ENCODE data around the gene CACNA1A.
A peak's percentile ranks its signal among the peaks of the same experiment; 100 is the strongest.
"Not testable (repeated sequence)": the region's sequence is repeated elsewhere in the genome, so short reads cannot be mapped to it uniquely, and the experiment has no call there.

Gene CACNA1A

DNA sequence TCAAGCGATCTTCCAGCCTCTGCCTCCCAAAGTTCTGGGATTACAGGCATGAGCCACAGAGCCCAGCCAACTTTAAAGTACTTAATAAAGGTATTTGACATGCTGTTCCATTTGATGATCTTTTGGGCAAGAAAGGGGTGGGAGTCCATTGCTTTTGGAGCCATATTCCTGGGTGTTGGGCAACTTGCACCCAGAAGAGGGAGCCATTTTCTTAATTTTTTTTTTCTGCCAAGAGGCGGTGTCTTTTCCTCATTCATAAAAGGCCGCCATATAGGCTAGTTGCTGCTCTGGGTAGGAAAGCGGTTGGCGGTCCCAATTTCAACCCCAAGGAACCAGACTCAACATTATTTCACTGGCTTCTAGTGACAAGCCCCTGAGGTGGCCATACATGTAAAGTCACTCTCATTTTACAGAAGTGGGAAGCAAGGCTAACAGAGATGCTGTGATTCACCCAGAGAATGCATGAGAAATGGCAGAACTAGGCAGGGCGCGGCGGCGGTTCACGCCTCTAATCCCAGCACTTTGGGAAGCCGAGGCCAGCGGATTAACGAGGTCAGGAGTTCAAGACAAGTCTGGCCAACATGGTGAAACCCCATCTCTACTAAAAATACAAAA lies 139.6 kb downstream of the CACNA1A start:
- DNase-seq (ENCODE audit: low spot score) = peak; percentile 3

DNA sequence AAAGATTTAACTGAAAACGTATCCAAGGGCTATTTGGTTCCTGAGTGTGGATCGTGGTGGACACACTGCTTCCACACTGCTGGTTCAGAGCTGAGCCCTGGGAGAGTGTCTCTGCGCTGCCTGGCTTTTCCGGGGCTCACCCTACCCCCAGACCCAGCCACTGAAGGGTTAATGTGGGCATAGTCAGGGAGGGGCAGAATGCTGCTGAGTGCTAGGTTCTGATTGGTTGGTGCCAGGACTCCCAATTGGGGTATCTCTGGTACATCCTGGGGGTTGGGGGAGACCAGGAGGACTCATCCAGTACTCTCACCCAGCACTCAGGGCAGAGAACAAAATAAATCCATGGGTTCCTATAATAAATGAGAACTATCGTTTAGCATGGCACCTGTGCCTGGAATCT lies 142.3 kb downstream of the CACNA1A start:
- no peak for DNase-seq (ENCODE audit: low spot score)

DNA sequence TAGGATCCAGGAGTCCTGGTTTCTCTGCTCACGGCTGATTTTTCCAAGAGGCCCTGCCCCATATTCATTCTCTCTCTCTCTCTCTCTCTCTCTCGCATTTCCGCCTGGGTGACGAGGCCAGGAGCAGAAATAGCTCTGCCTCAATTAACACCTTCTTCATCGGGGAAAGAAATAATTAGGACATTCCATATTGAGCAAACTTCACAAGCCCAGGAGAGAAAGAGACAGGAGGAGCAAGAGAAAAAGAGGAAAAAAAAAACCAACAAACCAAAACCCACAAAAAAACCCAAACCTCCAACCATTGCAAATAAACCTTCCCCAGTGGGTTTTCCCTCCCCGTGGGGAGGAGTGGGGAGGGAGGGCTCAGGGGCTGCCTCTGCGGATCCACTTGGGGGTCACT lies 143.0 kb downstream of the CACNA1A start:
- no peak for DNase-seq (ENCODE audit: low spot score)

DNA sequence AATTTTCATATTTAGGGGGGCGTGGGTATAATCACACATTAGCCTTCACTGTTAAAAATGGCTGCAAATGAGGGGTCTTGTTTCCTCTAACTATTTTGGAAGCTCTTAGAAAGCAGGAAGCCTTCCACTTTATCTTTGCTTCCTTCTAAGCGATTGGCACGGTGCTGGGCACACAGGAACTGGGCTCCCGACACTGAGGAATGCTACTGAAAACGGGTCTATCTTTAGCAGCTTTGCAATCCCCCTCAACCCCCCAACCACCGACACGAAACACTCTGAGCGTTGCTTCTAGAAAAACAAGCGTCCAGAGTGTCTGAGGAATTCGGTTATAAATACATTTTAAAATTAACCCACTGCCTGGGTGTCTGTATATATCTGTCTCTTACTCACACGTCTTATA lies 143.6 kb downstream of the CACNA1A start:
- DNase-seq (ENCODE audit: low spot score) = no peak

DNA sequence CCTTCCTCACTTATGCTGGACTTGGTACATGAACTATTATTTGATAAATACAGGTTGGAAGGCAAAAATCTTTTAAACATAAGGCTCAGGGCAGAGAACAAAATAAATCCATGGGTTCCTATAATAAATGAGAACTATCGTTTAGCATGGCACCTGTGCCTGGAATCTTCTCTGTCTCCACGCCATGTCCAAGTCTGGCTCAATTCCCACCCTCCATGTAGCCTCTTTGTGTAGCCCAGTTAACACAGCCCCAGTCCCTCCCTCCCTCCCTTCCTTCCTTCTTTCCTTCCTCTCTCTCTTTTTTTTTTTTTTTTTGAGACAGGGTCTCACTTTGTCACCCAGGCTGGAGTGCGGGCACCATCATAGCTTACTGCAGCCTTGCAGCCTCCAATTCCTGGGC lies 144.6 kb downstream of the CACNA1A start:
- DNase-seq (ENCODE audit: low spot score) = not testable (repeated sequence)

DNA sequence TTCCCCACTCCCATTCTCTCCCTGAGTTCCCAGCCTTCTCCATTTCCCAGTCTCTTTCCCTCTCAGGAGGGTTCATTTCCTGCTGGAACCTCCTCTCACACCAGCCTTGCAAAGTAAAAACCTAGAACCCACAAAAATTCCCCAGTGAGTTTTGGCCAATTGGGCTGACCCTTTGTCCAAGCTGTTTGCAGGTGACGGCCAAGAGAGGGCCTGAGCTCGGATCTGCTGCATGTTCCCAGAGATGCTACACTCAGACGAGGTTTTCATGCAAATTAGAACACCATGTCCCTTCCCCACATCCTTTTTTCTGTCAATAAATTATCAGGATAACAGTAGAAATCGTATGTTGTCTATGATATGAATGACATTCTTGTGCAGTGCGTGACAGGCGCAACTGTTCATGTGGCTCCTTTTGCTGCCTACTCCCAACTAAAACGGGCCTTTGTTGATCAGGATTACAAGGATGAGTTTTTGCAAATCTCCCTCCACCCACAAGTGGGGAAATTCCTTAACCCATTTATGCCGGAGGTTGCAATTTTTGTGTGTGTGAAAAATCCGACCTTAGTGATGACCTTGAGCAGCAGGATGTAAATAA lies 149.5 kb downstream of the CACNA1A start:
- no peak for DNase-seq (ENCODE audit: low spot score)

DNA sequence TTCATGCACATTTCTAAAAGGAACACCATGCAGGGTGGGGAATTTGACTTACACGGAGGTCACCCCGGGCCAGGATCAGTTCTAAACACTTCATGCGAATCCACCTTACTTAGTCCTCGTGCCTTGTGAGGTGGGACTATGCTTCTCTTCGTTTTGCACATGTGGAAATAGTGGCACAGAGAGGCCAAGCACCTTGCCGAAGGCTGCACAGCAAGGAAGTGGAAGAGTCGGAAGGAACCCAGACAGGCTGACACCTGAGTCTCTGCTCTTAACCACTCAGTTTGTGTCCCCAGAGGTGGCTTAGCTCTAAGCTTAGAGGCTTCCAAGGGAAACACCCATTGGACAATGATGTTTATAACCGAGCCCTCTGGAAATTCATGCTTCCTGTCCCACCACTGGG lies 150.1 kb downstream of the CACNA1A start:
- no peak for DNase-seq (ENCODE audit: low spot score)

DNA sequence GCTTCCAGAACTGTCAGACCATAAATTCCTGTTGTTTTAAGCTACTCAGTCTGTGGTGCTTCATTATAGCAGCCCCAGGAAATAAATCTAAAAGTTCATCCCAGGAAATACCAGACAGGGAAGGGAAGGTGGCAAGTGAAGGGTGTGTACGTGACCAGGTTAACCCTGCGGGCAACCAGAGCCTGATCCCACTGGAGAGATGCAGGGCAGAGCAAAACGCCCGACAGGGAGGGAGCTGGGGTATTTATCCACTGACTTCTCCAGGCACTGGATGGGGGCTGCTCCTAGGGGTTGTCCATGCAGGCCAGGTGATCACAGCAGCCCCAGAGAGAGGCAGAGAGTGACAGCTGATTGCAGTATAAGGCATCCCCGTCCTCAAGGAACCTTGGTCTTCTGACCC lies 150.9 kb downstream of the CACNA1A start:
- DNase-seq (ENCODE audit: low spot score) = no peak

DNA sequence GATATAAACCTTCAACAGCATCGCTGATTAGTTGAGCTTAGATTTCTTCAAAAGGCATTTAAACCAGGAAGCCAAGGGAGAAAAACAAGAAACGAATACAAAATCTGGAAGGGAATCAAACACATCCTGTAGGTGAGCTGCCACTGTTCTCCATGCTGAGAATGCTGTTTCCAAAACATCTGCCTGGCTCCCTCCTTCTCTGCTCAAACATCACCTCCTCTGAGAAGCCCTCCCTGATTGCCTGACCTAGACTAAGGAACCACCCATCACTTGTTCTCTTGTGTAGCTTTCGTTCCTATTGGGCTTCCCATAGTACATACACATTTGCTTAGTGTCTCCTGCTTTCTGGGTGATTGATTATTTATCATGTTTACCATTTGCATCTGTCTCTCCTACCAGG lies 152.7 kb downstream of the CACNA1A start:
- no peak for DNase-seq (ENCODE audit: low spot score)

DNA sequence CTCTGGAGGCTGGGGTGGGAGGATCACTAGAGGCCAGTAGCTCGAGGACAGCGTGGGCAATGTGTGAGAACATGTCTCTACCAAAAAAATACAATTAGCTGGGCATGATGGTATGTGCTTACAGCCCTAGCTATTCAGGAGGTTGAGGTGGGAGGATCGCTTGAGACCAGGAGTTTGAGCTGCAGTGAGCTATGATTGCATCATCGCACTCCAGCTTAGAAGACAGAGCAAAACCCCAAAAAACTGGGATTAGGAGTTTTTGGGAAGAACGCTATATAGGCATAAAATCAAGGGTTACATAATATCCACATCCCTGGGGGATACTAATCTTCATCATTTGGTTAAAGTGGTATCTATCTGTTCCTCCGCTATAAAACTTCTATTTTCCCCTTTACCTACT lies 155.5 kb downstream of the CACNA1A start:
- no peak for DNase-seq (ENCODE audit: low spot score)

DNA sequence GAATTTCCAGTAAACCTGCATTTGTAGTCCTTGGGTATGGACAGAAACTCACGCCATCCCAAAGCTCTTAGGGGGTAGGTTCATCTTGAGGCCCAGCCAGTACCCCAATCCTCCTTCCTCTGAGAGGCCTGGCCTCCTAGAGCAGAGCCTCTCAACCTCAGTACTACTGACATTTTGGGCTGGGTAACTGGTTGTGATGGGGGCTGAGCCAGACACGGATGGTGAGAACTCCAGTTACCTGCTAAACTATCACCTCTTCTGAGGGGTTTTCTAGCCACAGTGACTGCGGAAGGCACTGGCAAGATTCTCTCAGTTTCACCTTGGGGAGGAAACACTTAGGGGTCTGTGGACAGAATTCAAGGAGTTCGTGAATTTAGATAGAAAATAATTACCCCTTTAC lies 156.2 kb downstream of the CACNA1A start:
- no peak for DNase-seq (ENCODE audit: low spot score)

DNA sequence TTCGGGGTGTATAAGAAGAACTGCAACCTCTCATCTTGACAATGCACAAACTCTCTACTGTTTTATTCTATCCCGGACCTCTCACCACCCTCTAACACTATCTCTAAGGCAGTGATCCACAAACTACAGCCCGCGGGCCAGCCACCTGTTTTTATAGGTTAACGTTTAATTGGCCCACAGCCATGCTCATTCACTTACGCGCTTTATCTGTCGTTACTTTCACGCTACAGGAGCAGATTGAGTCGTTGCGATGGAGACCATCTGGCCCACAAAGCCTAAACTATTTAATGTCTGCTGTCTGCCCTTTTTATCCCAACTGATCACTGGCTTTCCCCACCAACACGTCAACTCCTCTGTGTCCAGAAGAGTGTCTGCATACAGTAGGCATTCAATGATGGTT lies 158.9 kb downstream of the CACNA1A start:
- DNase-seq (ENCODE audit: low spot score) = no peak

DNA sequence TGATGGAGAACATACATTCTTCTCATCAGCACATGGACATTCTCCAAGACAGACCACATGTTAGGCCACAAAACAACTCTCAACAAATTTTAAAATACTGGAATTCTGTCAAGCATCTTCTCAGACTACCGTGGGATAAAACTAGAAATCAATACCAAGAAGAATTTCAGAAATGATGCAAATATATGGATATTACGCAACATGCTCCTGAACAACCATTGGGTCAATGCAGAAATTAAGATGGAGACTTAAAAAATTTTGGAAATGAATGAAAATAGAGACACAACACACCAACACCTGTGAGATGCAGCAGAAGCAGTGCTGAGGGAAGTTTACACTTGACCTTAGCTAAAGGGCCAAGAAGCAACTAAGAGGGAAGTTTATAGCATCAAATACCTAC lies 162.8 kb downstream of the CACNA1A start:
- DNase-seq (ENCODE audit: low spot score) = no peak

DNA sequence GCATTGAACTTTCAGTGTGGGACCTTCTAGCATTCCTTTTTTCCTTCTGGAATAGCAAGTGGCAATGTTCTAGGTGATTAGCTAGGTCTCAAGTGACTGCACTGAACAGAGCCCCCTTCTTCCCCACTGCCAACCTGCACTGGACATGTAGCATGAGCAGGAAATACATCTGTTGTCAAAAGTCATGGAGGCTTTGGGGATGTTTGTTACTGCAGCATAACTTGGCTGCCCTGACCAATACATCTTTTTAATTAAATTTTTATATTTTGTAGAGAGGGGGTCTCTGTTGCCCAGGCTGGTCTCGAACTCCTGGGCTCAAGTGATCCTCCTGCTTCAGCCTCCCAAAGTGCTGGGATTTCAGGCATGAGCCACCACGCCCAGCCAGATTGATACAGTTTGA lies 163.6 kb downstream of the CACNA1A start:
- DNase-seq (ENCODE audit: low spot score) = no peak

DNA sequence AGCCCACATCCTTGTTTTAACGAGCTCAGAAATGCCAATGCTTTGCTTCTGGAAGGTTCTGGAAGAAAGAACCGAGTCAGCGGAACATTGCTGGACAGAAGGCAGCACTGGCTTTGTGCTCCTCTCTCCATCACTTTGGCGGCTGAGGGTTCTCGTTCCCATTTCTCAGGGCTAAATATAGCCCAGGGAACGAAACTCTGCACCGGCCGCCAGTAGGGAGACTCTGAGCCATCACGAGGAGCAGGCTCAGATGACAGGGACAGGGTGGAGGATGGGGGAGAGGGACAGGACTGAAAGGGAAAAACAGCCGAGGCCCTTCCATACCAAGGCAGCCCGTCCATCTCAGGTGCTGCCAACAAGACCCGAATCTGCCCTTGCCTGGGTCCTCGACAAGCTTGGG lies 166.4 kb downstream of the CACNA1A start:
- no peak for DNase-seq (ENCODE audit: low spot score)

DNA sequence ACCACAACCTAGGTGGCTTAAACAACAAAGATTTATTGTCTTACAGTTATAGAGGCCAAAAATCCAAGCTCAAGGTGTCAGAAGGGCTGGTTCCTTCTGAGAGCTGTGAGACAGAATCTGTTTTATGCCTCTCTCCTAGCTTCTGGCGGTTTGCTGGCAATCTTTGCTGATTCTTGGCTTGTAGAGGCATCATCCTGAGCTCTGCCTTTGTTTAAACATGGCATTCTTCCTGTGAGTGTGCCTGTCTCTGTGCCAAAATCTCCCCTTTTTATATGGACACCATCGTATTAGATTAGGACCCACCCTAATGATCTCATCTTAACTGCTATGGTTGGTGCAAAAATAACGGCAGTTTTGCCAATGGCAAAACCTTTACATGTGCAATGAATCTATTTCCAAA lies 169.1 kb downstream of the CACNA1A start:
- DNase-seq (ENCODE audit: low spot score) = no peak

DNA sequence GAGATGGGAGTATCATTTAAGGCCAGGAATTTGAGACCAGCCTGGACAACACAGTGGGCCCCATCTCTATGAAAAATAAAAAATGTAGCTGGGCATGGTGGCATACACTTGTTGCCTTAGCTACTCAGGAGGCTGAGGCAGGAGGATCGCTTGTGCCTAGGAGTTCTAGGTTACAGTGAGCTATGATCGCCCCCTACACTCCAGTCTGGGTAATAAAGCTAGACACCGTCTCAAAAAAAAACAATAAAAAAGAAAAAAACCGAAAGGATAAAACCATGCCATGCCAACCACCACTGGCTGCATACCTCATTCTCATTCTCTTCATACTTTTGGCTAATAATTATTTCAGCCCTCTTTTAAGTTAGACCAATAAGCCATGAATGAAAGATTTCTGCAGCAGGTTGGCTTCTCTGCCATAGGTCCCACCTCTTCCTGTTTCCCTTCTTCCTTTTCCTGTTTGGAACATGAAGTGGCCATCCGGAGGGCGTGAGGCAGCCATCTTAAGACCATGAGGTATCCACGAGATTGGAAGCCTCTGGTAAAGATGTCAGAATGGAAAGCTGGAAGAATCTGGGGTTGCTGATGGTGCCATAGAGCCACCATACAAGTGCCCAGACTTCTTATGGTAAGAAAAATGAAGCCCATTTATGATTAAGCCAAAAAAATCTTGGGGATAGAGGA lies 171.3 kb downstream of the CACNA1A start:
- no peak for DNase-seq (ENCODE audit: low spot score)

DNA sequence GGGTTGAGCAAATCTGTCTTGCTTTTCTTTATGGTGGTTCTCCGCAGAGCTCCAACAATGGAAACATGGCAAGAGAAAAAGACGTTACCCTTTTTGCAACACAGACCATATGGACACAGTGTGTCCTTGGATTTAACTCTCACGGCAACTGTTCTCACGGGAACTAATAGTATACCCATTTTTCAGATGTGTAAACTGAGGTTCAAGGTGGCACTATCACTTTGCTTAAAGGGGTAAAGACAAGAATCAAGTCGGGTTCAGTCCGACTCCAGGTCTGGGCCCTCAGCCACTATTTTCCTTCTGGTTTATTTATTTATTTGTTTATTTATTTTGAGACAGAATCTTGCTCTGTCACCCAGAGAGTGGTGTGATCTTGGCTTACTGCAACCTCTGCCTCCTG lies 176.0 kb downstream of the CACNA1A start:
- no peak for DNase-seq (ENCODE audit: low spot score)

DNA sequence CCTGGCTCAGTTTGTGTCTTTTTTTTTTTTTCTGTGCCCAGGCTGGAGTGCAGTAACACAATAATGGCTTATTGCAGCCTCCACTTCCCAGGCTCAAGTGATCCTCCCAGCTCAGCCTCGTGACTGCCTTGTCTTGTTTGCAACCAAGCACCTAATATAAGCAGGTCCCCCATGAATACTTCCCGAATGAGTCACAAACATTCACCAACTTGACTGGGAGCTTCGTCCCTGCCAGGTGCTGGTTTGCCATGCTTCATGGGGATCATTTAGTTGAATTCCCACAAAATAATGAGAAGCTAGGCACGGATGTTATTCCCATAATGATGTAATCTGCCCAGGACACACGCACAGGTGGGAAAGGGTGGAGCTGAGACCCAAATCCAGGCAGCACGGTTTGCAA lies 176.5 kb downstream of the CACNA1A start:
- no peak for DNase-seq (ENCODE audit: low spot score)

DNA sequence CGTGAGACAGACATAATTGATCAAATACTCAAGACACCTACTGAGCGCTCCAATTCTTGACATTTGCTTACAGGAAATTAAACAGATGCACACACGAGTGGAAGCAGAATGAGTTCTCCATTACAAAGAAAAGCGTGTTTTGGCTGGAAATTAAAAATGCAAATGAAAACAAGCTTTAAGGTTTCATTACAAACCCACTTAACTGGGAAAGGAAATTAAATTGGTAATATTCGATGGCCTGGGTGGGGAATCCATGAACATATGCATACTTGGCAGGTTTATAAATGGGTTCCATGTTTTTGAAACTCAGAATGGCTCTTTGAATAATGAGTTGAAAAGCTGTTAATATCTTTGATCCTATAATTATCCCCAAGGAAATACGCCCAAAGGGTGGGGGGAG lies 178.0 kb downstream of the CACNA1A start:
- DNase-seq (ENCODE audit: low spot score) = no peak

DNA sequence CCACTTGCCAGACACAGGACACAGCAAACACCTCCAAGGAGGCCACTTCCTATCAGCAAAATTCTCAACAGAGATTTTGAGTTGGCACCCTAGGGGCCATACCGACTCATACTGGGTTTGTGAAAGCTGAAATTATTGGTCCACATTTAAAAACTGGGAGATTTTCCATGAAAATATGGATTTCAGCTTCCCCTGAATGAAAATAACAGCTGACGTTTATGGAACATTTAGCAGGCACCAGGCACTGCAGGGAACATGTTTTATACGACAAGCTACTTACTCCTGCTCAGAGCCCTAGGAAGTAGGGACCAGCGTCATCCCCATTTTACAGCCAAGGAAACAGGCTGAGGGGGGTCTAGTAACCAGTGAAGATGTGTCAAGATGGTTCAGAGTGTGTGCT lies 186.8 kb downstream of the CACNA1A start:
- DNase-seq (ENCODE audit: low spot score) = no peak

DNA sequence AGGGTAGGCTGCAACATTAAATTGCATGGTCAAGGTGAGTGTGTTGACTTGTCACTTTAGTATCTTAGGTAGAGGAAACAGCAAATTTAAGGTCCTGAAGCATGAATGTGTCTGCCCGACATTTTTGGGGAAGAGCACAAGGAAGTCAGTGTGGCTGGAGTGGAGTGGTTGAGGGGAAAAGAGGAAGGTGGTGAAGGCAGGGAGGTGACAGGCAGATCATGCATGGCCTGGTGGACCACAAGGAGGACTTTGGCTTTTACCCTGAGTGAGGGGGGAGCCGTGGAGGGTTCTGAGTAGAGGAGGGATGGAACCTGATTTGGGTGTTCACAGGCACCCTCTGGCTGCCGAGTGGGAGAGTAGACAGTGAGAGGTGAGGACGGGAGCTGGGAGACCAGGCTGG lies 188.1 kb downstream of the CACNA1A start:
- DNase-seq (ENCODE audit: low spot score) = no peak

DNA sequence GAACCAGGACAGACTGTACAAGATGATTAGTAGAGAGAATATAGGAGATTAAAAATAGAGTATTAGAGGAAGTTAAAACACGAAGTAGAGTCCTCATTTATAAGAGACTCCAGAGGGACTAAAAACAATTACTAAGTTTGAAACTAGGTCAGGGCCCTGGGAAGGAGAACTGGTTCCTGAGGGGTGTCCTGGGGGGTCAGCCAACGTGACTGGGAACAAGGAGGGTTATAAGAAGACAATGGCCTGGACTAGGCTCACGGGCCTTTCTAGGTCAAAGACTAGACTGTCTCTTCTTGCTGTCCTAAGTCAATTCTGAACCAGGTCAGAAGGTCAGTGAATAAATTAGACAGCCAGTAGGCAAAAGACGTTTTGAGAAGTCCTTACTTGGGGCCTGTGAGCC lies 190.8 kb downstream of the CACNA1A start:
- DNase-seq (ENCODE audit: low spot score) = no peak

DNA sequence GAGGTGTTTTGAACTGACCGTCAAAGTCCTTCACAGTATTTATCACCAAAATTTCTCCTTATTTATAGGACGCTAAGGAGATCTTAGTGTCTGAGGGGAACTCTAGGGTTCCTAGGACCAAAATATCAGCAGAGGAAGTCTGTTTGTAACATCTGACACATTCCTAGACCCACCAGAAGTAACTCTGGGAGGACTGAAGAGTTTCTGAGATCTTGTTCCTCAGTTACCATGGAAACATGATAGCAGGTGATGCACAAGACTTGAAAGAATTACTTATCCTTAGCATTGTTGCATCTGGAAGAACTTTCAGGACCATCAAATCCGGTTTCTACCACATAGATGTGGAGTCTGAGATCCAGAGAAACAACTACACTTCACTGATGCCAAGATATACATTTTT lies 191.5 kb downstream of the CACNA1A start:
- DNase-seq (ENCODE audit: low spot score) = no peak
